Trophoblast cell (in vitro differentiated cells and primary cell): ENCODE data around the gene OR10H5.
"Not testable (repeated sequence)": the region's sequence is repeated elsewhere in the genome, so short reads cannot be mapped to it uniquely, and the experiment has no call there.

Source experiments
- DNase-seq, 2 donors: peaks; one replicate each; pipeline ENCODE4 v3.0.0-alpha.2; 2016
- H2AFZ ChIP-seq: 2 replicates; pipeline ENCODE4 v1.6.1; 2013; ENCODE audit warnings: low read length, moderate library complexity, mild to moderate bottlenecking; ENCODE audit not compliant: insufficient read depth, poor library complexity
- H2AK5ac ChIP-seq: 2 replicates; pipeline ENCODE4 v1.6.1; 2013; ENCODE audit warnings: mild to moderate bottlenecking, low read length
- H2BK120ac ChIP-seq: 2 replicates; pipeline ENCODE4 v1.6.1; 2013; ENCODE audit warnings: low read length, mild to moderate bottlenecking, moderate library complexity; ENCODE audit not compliant: insufficient read depth, poor library complexity
- H2BK12ac ChIP-seq: 2 replicates; pipeline ENCODE4 v1.6.1; 2013; ENCODE audit warnings: mild to moderate bottlenecking, low read length, moderate library complexity
- H2BK5ac ChIP-seq: 2 replicates; pipeline ENCODE4 v1.6.1; 2013; ENCODE audit warnings: low read length, low read depth, moderate library complexity, mild to moderate bottlenecking; ENCODE audit not compliant: poor library complexity
- H3K14ac ChIP-seq: 2 replicates; pipeline ENCODE4 v1.6.1; 2013; ENCODE audit warnings: mild to moderate bottlenecking, low read length
- H3K18ac ChIP-seq: 2 replicates; pipeline ENCODE4 v1.6.1; 2013; ENCODE audit warnings: mild to moderate bottlenecking, low read length
- H3K23ac ChIP-seq: 2 replicates; pipeline ENCODE4 v1.6.1; 2013; ENCODE audit warnings: low read length
- H3K27ac ChIP-seq: 2 replicates; pipeline ENCODE4 v1.5.1; 2013; ENCODE audit warnings: low read depth, mild to moderate bottlenecking, inconsistent platforms, low read length, moderate library complexity
- H3K27me3 ChIP-seq: 2 replicates; pipeline ENCODE4 v1.6.1; 2013; ENCODE audit warnings: inconsistent platforms, mild to moderate bottlenecking, low read length, moderate library complexity; ENCODE audit not compliant: insufficient read depth
- H3K36me3 ChIP-seq, 2 experiments: 1 replicate in 1 of 2; 2 replicates in 1 of 2; pipeline ENCODE4 v1.6.1; 2013; ENCODE audit warnings: low read length in 2 of 2, mild to moderate bottlenecking in 2 of 2, moderate library complexity in 1 of 2; ENCODE audit not compliant: insufficient read depth in 2 of 2, control insufficient read depth in 1 of 2
- H3K4ac ChIP-seq: 2 replicates; pipeline ENCODE4 v1.6.1; 2013; ENCODE audit warnings: low read depth, mild to moderate bottlenecking, low read length, moderate library complexity
- H3K4me1 ChIP-seq, 2 experiments: 1 replicate in 1 of 2; 2 replicates in 1 of 2; pipeline ENCODE4 v1.6.1; 2013; ENCODE audit warnings: low read length in 2 of 2, mild to moderate bottlenecking in 2 of 2, moderate library complexity in 1 of 2; ENCODE audit not compliant: insufficient read depth in 2 of 2, control insufficient read depth in 1 of 2
- H3K4me2 ChIP-seq: 2 replicates; pipeline ENCODE4 v1.6.1; 2013; ENCODE audit warnings: inconsistent platforms, mild to moderate bottlenecking, low read length, moderate library complexity
- H3K4me3 ChIP-seq: 2 replicates; pipeline ENCODE4 v1.5.1; 2013; ENCODE audit warnings: mild to moderate bottlenecking, low read depth, low read length, inconsistent platforms
- H3K79me1 ChIP-seq: one replicate; pipeline ENCODE4 v1.6.1; 2013; ENCODE audit warnings: low read length
- H3K79me2 ChIP-seq: 2 replicates; pipeline ENCODE4 v1.6.1; 2013; ENCODE audit warnings: low read length, mild to moderate bottlenecking; ENCODE audit not compliant: control insufficient read depth, insufficient read depth, poor library complexity
- H3K9ac ChIP-seq: 2 replicates; pipeline ENCODE4 v1.6.1; 2013; ENCODE audit warnings: mild to moderate bottlenecking, low read length
- H3K9me3 ChIP-seq: 2 replicates; pipeline ENCODE4 v1.6.1; 2013; ENCODE audit warnings: low read depth, mild to moderate bottlenecking, control low read depth, inconsistent platforms, low read length; ENCODE audit not compliant: insufficient read depth
- H4K12ac ChIP-seq: 2 replicates; pipeline ENCODE4 v1.6.1; 2013; ENCODE audit warnings: low read depth, mild to moderate bottlenecking, low read length, moderate library complexity
- H4K8ac ChIP-seq: 2 replicates; pipeline ENCODE4 v1.6.1; 2013; ENCODE audit warnings: low read depth, mild to moderate bottlenecking, low read length, moderate library complexity
- H4K91ac ChIP-seq: one replicate; pipeline ENCODE4 v1.6.1; 2013; ENCODE audit warnings: low read depth, mild to moderate bottlenecking, low read length, moderate library complexity
- WGBS: extraction: QIAGEN DNeasy Blood & Tissue Kit; methylation state at CpG from one replicate; pipeline ENCODE4 v1.1.7; 2013; ENCODE audit warnings: missing lambda C conversion rate; ENCODE audit not compliant: insufficient read length, insufficient coverage; ENCODE audit errors: extremely low coverage; 5-methylcytosine and 5-hydroxymethylcytosine counted together

The OR10H5 gene

GRCh38 chr19:15839888-15840287, 52.4 kb downstream of the OR10H5 start:
- not testable (repeated sequence) for DNase-seq, H2BK5ac ChIP-seq

GRCh38 chr19:15840833-15841232, 53.4 kb downstream of the OR10H5 start:
- Histone ChIP-seq H3K4me2 (no peak overlapping the region), H3K36me3 (no peaks in the 10 kb centered on the region), H2BK12ac (no peak overlapping the region), H2BK5ac (no peak overlapping the region), H3K79me1 (peaks cover 5% of the 10 kb centered on the region), H3K9me3 (peaks cover 7% of the 10 kb centered on the region), H2BK120ac (no peak overlapping the region), H3K79me2 (no peaks in the 10 kb centered on the region), H4K8ac (no peak overlapping the region), H3K4me1 (no peaks in the 10 kb centered on the region), H2AK5ac (no peak overlapping the region), H3K4ac (no peak overlapping the region), H3K27ac (no peak overlapping the region), H3K18ac (no peak overlapping the region), H2AFZ (no peak overlapping the region), H3K14ac (no peak overlapping the region), H4K91ac (no peak overlapping the region), H4K12ac (no peak overlapping the region), H3K9ac (no peak overlapping the region), H3K27me3 (no peaks in the 10 kb centered on the region), H3K4me3 (no peak overlapping the region), H3K23ac (no peak overlapping the region)
- DNase-seq, result no peak
- no CpG with 5 or more reads among the region's 2 CpGs for WGBS

More at GRCh38 chr19:15839888-15840287, 52.4 kb downstream of the OR10H5 start:
- not testable (repeated sequence) for H3K4ac ChIP-seq, H2AK5ac ChIP-seq, H3K4me2 ChIP-seq, H3K36me3 ChIP-seq, H3K27me3 ChIP-seq, H2AFZ ChIP-seq, H3K27ac ChIP-seq, H2BK120ac ChIP-seq, H4K91ac ChIP-seq, H3K23ac ChIP-seq, H3K4me1 ChIP-seq, H4K8ac ChIP-seq, H4K12ac ChIP-seq, H3K4me3 ChIP-seq, H3K18ac ChIP-seq, H3K9me3 ChIP-seq, H3K14ac ChIP-seq, H3K9ac ChIP-seq, H3K79me1 ChIP-seq, H3K79me2 ChIP-seq, H2BK12ac ChIP-seq
- WGBS, result no CpG with 5 or more reads among the region's 4 CpGs

GRCh38 chr19:15841875-15842569, 54.6 kb downstream of the OR10H5 start:
- H3K9ac ChIP-seq, result no peak overlapping the region
- no peak overlapping the region for H3K4ac ChIP-seq
- H3K14ac ChIP-seq, result no peak overlapping the region
- no peak overlapping the region for H4K8ac ChIP-seq
- H4K12ac ChIP-seq, result no peak overlapping the region
- H2BK5ac ChIP-seq, result no peak overlapping the region
- DNase-seq, result no peak
- H3K79me1 ChIP-seq, result no peaks in the 10 kb centered on the region
- no peak overlapping the region for H4K91ac ChIP-seq
- H3K23ac ChIP-seq, result no peak overlapping the region
- H2BK120ac ChIP-seq, result no peak overlapping the region
- no peak overlapping the region for H2BK12ac ChIP-seq
- H3K4me1 ChIP-seq, result no peaks in the 10 kb centered on the region
- H2AK5ac ChIP-seq, result no peak overlapping the region
- H3K4me3 ChIP-seq, result no peak overlapping the region
- H3K36me3 ChIP-seq, result no peaks in the 10 kb centered on the region
- no CpG with 5 or more reads among the region's 11 CpGs for WGBS
- H3K18ac ChIP-seq, result no peak overlapping the region
- H2AFZ ChIP-seq, result no peak overlapping the region
- no peaks in the 10 kb centered on the region for H3K79me2 ChIP-seq
- H3K27ac ChIP-seq, result no peak overlapping the region
- H3K4me2 ChIP-seq, result no peak overlapping the region
- H3K27me3 ChIP-seq, result no peaks in the 10 kb centered on the region
- peaks cover 11% of the 10 kb centered on the region for H3K9me3 ChIP-seq

GRCh38 chr19:15843203-15843893, 55.9 kb downstream of the OR10H5 start:
- Histone ChIP-seq H3K9ac (no peak overlapping the region), H3K9me3 (peaks cover 12% of the 10 kb centered on the region), H3K27me3 (no peaks in the 10 kb centered on the region), H3K23ac (no peak overlapping the region), H3K36me3 (no peaks in the 10 kb centered on the region), H4K91ac (no peak overlapping the region), H2BK120ac (no peak overlapping the region), H3K79me2 (no peaks in the 10 kb centered on the region), H4K8ac (no peak overlapping the region), H2AFZ (no peak overlapping the region), H3K79me1 (no peaks in the 10 kb centered on the region), H2AK5ac (no peak overlapping the region), H2BK5ac (no peak overlapping the region), H3K4ac (no peak overlapping the region), H4K12ac (no peak overlapping the region), H3K14ac (no peak overlapping the region), H3K18ac (no peak overlapping the region), H2BK12ac (no peak overlapping the region), H3K4me2 (no peak overlapping the region), H3K4me1 (no peaks in the 10 kb centered on the region), H3K4me3 (no peak overlapping the region), H3K27ac (no peak overlapping the region)
- no CpG with 5 or more reads among the region's 5 CpGs for WGBS
- DNase-seq, result no peak
